Kidney (tissue), 14 donors: ENCODE measurements around the gene PLCL2. TPM values are rescaled to one million over a fixed set of nuclear protein-coding genes. Genes with fewer than 3 reads are reported as not detected.

ENCODE experiments used
- DNase-seq, 5 donors: peaks; one replicate each; pipeline ENCODE4 v3.0.0-alpha.2; 2013 to 2020
- FAIRE-seq: peaks from 2 replicates; lab custom pipeline; 2012; peaks lifted over from hg19 to GRCh38; lab: Jason Lieb, UNC
- H3K27ac ChIP-seq, 2 donors: one replicate each; pipeline ENCODE4 v1.7.0; 2013; ENCODE audit warnings: low read depth in 2 of 2, low read length in 2 of 2, inconsistent platforms in 1 of 2
- H3K27me3 ChIP-seq: one replicate; pipeline ENCODE4 v1.7.1; 2013; ENCODE audit warnings: low read length, inconsistent platforms; ENCODE audit not compliant: control insufficient read depth, insufficient read depth
- H3K36me3 ChIP-seq, 3 donors: one replicate each; pipeline versions ENCODE4 v1.7.0 to v1.7.1; 2013; ENCODE audit warnings: low read length in 3 of 3, control low read depth in 1 of 3, inconsistent platforms in 1 of 3; ENCODE audit not compliant: insufficient read depth in 3 of 3, control insufficient read depth in 2 of 3
- H3K4me1 ChIP-seq, 3 donors: one replicate each; pipeline versions ENCODE4 v1.7.0 to v1.7.1; 2013; ENCODE audit warnings: low read length in 3 of 3, inconsistent platforms in 1 of 3, low read depth in 1 of 3; ENCODE audit not compliant: control insufficient read depth in 2 of 3, insufficient read depth in 2 of 3
- H3K4me3 ChIP-seq, 3 donors: one replicate each; pipeline versions ENCODE4 v1.7.0 to v1.8.1; 2013; ENCODE audit warnings: low read length in 3 of 3, control low read depth in 1 of 3, inconsistent platforms in 1 of 3
- H3K9ac ChIP-seq, 3 donors: one replicate each; pipeline versions ENCODE4 v1.7.0 to v1.7.1; 2013; ENCODE audit warnings: low read length in 3 of 3, control low read depth in 1 of 3, inconsistent platforms in 1 of 3
- H3K9me3 ChIP-seq, 3 donors: one replicate each; pipeline versions ENCODE4 v1.7.0 to v1.7.1; 2013; ENCODE audit warnings: low read length in 3 of 3, control low read depth in 1 of 3, inconsistent platforms in 1 of 3; ENCODE audit not compliant: control insufficient read depth in 2 of 3, insufficient read depth in 1 of 3
- CTCF ChIP-seq: IDR thresholded peaks from 3 replicates; pipeline ENCODE4 v1.5.1; 2012; ENCODE audit warnings: mild to moderate bottlenecking, moderate library complexity, borderline replicate concordance; ENCODE audit not compliant: insufficient read depth; ENCODE audit errors: extremely low read depth
- intact Hi-C: fragments of 100-400 bp; cut with DNase I; formaldehyde crosslinking; loops from one replicate; pipeline ENCODE4 v1.11.1; 2022
- polyA plus RNA-seq: library from polyadenylated mRNA; stranded (reverse); fragments of 350-450 nt; fragmentation: Illumina TruSeq; extraction: RNeasy Lipid Tissue Mini Kit (QIAGEN cat#74804); gene quantifications from one replicate; pipeline ENCODE4 v1.2.3, GENCODE V29; 2014; ENCODE audit warnings: low read depth, low replicate concordance; ENCODE audit not compliant: insufficient read depth
- total RNA-seq: library from RNA; stranded (reverse); fragmentation: NEBNext Ultra II Directional; extraction: Animal tissue kit (Norgen Biotek cat#: 25700); gene quantifications from one replicate; pipeline ENCODE4 v1.2.1, GENCODE V29; 2021
- donor health status: control.
- donor health status: control.
- donor health status: control.
- donor health status: control.
- donor health status: control.
- donor health status: DM: yes; HTN: yes; CAD: no.
- donor health status: Normal renal cell carcinoma (clear cell type).

Gene PLCL2
- total and polyA plus RNA-seq, 2 donors from 2014 or later, result 10.5 to 19.1 TPM

GRCh38 chr3:17032407-17033034 lies 147.8 kb downstream of the PLCL2 start:
- Histone ChIP-seq H3K9ac (no peak overlapping the region), H3K4me3 (no peak overlapping the region), H3K27me3 (no peaks in the 10 kb centered on the region), H3K36me3 (no peaks in the 10 kb centered on the region), H3K9me3 (no peaks in the 10 kb centered on the region), H3K4me1 (peaks cover 0 to 4% (median 0%) of the 10 kb centered on the region in 3 donors), H3K27ac (no peak overlapping the region)
- DNase-seq (peak in 2 of 5 donors; percentile 46 to 70), FAIRE-seq (no peak)
- peak; percentile 68 for TF ChIP-seq CTCF
- intact Hi-C loops, result no loop called here

- Histone ChIP-seq H3K27me3 (no peaks in the 10 kb centered on the region), H3K4me3 (no peak overlapping the region), H3K9ac (no peak overlapping the region), H3K9me3 (no peaks in the 10 kb centered on the region), H3K4me1 (peaks cover 0 to 4% (median 0%) of the 10 kb centered on the region in 3 donors), H3K36me3 (no peaks in the 10 kb centered on the region), H3K27ac (no peak overlapping the region)
- DNase-seq (no peak), FAIRE-seq (no peak)
- no peak for TF ChIP-seq CTCF
- intact Hi-C loops, result no loop called here
Observed at GRCh38 chr3:17033516-17034168, 148.9 kb downstream of the PLCL2 start.

- TF ChIP-seq CTCF, result no peak
- peaks cover 0 to 4% (median 0%) of the 10 kb centered on the region in 3 donors for H3K4me1 ChIP-seq
- H3K27ac ChIP-seq, result no peak overlapping the region
- DNase-seq (no peak), FAIRE-seq (no peak)
- no peak overlapping the region for H3K9ac ChIP-seq
- no peaks in the 10 kb centered on the region for H3K27me3 ChIP-seq
- intact Hi-C loops, result no loop called here
- H3K36me3 ChIP-seq, result no peaks in the 10 kb centered on the region
- H3K9me3 ChIP-seq, result no peaks in the 10 kb centered on the region
- no peak overlapping the region for H3K4me3 ChIP-seq
Observed at GRCh38 chr3:17035033-17035432, 150.3 kb downstream of the PLCL2 start.
